Left renal cortex interstitium (tissue), 4 donors: ENCODE data around the gene CCDC6. TPM values are rescaled to one million over a fixed set of nuclear protein-coding genes. Genes with fewer than 3 reads are reported as not detected.
"Not testable (repeated sequence)": the region's sequence is repeated elsewhere in the genome, so short reads cannot be mapped to it uniquely, and the experiment has no call there.

Experiments
- DNase-seq, 4 donors: peaks; one replicate each; pipeline ENCODE4 v3.0.0-alpha.2; 2013; ENCODE audit warnings: low read depth in 4 of 4, low spot score in 2 of 4, missing footprints in 1 of 4
- polyA plus RNA-seq, 4 donors: library from polyadenylated mRNA; unstranded; fragments of 120-200 nt; gene quantifications; one replicate each; pipeline ENCODE4 v1.2.1, GENCODE V29; 2013; ENCODE audit not compliant: insufficient read length in 4 of 4

Gene CCDC6
- polyA plus RNA-seq, 4 donors: 35.2 to 43.1 (median 39.6) TPM

DNA sequence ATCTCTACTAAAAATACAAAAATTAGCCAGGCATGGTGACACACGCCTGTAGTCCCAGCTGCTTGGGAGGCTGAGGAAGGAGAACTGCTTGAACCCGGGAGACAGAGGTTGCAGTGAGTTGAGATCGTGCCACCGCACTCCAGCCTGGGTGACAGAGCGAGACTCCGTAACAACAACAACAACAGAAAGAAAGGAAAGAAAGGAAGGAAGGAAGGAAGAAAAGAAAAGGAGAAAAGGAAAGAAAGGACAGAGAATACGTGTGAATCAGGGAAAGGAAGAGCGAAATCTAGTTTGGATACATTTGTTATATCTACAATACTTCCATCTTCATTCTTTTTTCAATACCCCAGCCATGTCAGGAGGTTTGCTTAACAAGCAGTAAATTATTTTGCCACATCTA is 21.5 kb downstream of the CCDC6 start:
- DNase-seq: not testable (repeated sequence)

- DNase-seq: no peak
These were observed 24.7 kb downstream of the CCDC6 start for GRCh38 chr10:59881640-59882039.

DNA sequence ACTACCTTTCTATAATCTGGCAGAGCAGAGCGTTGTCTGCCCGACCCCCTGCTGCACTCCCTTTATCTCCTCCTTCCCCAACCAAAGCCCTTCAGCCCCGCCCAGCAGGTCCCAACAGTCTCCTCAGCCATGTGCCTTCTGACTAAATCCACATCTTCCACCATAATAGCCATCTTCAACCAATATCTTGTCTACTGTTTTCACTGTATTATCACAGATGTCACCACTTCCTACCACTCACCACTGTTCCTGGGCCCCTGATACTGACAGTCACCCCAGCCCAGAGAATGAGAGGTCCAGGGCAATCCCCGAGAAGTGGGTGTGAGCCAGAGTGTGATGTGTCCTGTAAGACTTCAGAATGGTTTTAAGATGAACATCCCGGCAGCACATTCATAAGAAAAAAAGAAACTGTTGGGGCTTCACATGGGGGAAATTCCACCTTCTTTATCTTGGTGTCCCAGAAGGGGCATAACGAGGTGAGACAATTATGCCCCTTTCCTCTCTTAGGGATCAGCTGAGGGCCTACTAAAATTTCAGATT is 25.3 kb downstream of the CCDC6 start:
- no peak for DNase-seq

DNA sequence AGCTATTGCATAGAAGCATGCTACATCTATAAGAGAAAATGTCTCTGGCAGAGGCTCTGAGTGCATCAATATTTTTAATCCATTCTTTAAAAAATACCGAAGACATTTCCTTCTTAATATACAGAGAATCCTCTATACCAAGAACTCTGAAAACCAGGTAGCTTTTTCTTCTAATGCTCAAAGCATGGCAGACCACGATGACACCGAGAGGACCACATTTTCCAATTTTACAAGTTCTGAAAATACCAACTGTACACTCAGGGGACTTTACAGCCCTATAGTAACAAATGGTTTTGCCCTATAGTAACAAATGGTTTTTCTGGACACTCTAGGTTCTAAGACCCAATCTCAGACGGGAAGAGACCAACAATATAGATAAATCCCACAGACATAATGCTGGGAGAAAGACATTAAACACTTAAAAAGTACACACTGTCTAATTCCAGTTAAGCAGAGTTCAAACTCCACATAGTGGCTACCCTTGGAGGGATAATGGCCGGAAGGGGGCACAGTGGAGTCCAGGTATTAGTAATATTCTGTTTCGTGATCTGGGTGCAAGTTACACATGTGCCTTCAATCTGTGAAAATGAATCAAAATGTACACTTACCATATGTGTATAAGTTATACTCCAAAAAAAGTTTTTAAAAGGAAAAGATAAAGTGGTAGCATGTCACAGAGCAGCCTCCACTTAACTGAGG is 26.2 kb downstream of the CCDC6 start:
- no peak for DNase-seq

GRCh38 chr10:59879363-59879913 is 26.9 kb downstream of the CCDC6 start:
- no peak for DNase-seq

DNA sequence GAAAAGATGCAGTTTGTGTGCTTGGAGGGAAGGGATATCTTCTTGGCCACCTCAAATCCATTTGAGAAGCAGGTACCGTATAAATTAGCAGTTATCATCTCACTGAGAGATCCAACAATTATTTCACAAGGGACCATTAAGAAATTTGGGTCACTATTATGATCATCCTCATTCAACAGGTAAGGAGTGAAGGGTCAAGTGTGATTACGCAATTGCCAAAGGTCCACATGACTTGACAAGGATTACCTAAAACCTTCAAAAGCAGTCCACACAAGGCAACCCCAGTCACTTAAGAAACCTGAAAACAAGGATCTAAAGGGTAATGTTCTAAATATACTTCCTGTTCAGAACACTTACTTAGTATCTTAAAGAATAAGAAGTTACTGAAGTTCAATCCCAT is 27.4 kb downstream of the CCDC6 start:
- no peak for DNase-seq

DNA sequence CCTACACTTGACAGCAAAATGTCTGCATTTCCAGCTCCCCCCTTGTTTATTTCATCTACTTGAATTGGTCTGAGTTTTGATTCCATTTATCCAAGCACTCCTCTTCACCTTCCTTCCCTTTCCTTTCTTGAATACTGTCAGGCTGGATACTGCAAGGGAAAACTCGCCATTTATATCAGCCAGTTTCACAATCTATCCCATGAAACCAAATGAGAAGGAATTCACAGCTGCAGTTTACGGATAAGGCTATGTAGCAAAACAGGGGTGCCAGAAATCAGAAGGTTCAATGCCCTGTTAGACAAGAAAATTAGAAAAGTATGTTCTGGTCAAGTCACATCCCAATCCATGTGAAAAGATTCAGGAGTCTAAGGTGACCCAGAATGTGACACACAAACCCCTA is 28.1 kb downstream of the CCDC6 start:
- DNase-seq: no peak

DNA sequence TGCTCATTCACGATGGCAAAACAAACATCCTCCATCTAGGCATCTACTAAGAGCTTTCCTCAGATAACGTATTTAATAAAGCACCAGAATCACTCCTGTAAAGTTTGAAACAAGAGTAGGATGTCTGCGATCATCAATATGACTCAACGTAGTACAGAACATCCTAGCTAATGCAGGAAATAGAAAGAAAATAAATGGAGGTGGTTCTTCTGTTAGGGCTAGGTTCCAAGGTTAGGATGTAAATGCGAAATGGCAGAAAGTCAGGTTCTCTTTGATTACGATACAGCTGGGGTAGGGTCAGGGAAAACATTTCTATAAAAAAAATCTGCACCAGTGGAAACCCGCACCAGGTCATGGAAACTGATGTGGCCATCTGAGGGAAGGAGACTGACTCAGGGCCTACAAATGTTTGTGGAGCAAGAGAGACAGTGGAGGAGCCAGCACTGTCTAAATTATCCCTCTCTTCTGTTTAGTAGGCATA is 29.1 kb downstream of the CCDC6 start:
- DNase-seq: no peak

GRCh38 chr10:59876695-59877094 is 29.7 kb downstream of the CCDC6 start:
- no peak for DNase-seq

GRCh38 chr10:59876208-59876607 is 30.1 kb downstream of the CCDC6 start:
- DNase-seq: not testable (repeated sequence)

GRCh38 chr10:59873896-59874295 is 32.5 kb downstream of the CCDC6 start:
- DNase-seq: no peak

GRCh38 chr10:59872892-59873463 is 33.4 kb downstream of the CCDC6 start:
- DNase-seq: no peak

DNA sequence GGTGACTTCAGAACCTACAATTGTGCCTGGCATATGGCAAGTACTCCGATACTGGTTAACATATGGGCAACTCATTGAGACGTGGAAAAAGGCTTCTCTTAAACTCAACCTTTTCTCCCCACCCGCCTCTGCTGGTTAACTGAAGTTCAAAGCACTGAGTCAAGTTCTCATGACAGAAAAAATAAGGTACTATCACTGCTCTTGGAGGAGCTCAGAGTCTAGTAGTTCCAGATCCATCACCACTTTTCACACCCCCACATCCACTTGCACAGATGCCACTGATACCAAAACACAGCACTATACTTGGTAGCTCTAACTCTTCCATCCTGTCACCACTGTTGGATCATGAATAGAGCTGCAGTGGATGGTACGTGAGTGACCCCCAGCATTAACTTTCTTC is 36.2 kb downstream of the CCDC6 start:
- DNase-seq: no peak

DNA sequence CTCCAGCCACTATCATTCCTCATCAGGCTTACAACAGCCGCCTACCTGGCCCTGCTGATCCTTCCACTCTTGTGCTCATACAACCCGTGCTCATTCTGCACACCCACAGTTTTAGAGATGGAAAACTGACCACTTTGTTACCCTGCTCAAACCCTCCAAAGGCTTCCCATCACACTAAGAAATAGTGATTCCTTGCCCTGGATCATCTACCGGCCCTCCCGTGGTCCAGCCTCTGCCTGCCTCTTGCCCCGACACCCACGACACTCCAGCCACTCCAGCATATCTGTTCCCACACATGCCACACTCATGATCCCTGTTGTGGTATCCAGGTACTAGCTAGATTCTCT is 36.8 kb downstream of the CCDC6 start:
- no peak for DNase-seq

DNA sequence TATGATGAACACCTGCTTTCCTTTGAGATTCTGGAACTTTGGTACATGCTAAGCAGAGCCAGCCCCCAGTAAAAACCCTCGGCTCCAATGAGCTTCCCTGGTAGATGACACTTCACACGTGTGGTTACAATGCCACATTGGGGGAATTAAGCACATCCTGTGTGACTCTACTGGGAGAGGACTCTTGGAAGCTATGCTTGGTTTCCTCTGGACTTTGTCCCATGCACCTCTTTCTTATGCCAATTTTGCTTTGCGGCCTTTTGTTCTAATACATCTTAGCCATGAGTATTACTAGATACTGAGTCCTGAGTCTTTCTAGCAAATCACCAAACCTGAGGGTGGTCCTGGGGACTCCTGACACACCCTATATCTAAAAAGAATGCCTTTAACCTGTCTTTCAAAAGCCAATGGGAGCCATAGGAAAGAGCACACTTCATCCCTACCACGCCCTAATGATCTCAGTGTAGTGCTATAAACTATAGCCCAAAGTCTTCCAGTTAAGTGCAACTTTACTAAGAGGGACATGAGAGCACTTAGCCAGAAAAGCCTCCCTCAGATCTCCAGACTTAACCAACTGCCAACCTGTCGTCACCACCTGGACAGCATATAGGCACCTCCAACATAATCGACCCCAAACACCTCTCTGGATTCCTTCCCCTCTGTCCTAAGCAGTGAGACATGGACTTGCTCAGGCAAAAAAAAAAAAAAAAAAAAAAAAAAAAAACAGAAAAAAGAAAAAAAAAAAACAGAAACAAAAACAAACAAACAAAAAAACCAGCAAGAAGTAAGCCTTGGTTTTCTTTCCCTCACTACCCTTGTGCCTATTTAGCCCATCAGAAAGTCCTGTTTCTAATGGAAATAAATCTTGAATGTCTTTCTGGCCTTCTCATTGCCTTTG is 37.4 kb downstream of the CCDC6 start:
- no peak for DNase-seq

DNA sequence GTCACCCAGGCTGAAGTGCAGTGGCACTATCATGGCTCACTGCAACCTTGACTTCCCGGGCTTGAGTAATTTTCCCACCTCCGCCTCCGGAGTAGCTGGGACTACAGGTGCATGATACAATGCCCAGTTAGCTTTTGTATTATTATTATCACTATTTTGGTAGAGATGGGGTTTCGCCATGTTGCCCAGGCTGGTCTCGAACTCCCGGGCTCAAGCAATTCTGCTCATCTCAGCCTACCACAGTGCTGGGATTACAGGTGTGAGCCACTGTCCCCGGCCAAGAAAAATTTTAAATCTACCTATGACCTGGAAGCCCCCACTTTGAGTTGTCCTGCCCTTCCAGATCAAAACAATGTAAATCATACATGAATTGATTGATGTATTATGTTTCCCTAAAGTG is 38.8 kb downstream of the CCDC6 start:
- no peak for DNase-seq

GRCh38 chr10:59865101-59865500 is 41.3 kb downstream of the CCDC6 start:
- DNase-seq: no peak

DNA sequence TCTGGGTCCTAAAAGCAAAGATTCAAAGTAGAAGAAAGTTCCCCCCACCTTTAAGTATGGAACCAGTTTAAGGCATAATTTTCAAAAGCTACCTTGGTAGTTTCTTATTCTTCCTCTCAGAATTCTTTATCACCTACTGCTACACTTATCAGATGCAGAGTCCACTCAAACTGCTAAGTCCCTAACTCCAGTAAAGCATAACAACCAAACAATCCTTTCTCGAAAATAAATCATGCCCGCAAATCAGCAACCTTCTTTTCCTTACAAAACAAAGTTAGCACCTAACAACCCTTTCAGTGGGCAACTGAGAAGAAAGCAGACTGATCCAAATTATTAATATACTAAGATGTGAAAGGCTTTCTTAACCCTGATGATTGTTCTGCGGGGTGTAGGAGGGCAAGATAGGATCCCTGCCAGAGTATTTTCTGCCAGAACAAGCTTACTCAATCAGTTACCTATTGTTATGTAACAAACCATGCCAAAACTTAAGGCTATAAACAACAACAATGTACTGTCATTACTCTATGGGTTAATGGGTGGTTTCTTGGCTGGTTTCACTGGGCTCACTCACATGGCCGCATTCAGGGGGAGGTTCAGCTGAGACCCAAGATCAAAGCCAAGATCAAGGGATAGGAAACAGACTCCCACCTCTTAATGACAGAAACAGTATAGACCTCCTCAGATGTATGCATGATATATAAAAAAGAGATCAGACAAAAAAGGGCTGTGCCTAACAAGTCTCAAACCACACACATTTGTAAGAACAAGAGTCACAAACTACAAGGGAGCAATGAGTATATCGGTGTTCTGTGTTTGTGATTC is 42.0 kb downstream of the CCDC6 start:
- no peak for DNase-seq

- no peak for DNase-seq
These were observed 46.8 kb downstream of the CCDC6 start for GRCh38 chr10:59859570-59859969.

- DNase-seq: no peak
These were observed 48.4 kb downstream of the CCDC6 start for GRCh38 chr10:59857921-59858320.
